GM18861 (cell line): ENCODE data around the gene HDLBP.
"Not testable (repeated sequence)": the region's sequence is repeated elsewhere in the genome, so short reads cannot be mapped to it uniquely, and the experiment has no call there.

Experiments used
- ATAC-seq: cut with Tn5 transposase; IDR thresholded peaks from one replicate; pipeline ENCODE4 v1.9.1; 2021; ENCODE audit not compliant: unreplicated experiment

The HDLBP gene

GRCh38 chr2:241279828-241280227, 35.6 kb downstream of the HDLBP start:
- no peak for ATAC-seq

- no peak for ATAC-seq
Measured at GRCh38 chr2:241279413-241279812, 36.1 kb downstream of the HDLBP start.

- not testable (repeated sequence) for ATAC-seq
Measured at GRCh38 chr2:241278306-241278705, 37.2 kb downstream of the HDLBP start.

GRCh38 chr2:241275910-241276309, 39.6 kb downstream of the HDLBP start:
- ATAC-seq: no peak

GRCh38 chr2:241275504-241275903, 40.0 kb downstream of the HDLBP start:
- no peak for ATAC-seq

GRCh38 chr2:241274127-241274526, 41.3 kb downstream of the HDLBP start:
- ATAC-seq: no peak

- no peak for ATAC-seq
Measured at GRCh38 chr2:241273210-241274020, 42.1 kb downstream of the HDLBP start.

- ATAC-seq: no peak
Measured at GRCh38 chr2:241272303-241273209, 42.9 kb downstream of the HDLBP start.

- ATAC-seq: no peak
Measured at GRCh38 chr2:241271706-241272302, 43.7 kb downstream of the HDLBP start.

GRCh38 chr2:241270531-241270930, 44.9 kb downstream of the HDLBP start:
- no peak for ATAC-seq

GRCh38 chr2:241269707-241270520, 45.6 kb downstream of the HDLBP start:
- no peak for ATAC-seq

- no peak for ATAC-seq
Measured at GRCh38 chr2:241268716-241269445, 46.6 kb downstream of the HDLBP start.

GRCh38 chr2:241268306-241268705, 47.2 kb downstream of the HDLBP start:
- no peak for ATAC-seq

GRCh38 chr2:241267249-241268067, 48.0 kb downstream of the HDLBP start:
- ATAC-seq: no peak

GRCh38 chr2:241265506-241265905, 50.0 kb downstream of the HDLBP start:
- no peak for ATAC-seq

- no peak for ATAC-seq
Measured at GRCh38 chr2:241263061-241263460, 52.4 kb downstream of the HDLBP start.

GRCh38 chr2:241261628-241262027, 53.8 kb downstream of the HDLBP start:
- ATAC-seq: no peak

GRCh38 chr2:241260911-241261310, 54.6 kb downstream of the HDLBP start:
- no peak for ATAC-seq
